Measurements from ENCODE around the gene DAP.
A peak's percentile ranks its signal among the peaks of the same experiment; 100 is the strongest.

Gene DAP

DNA sequence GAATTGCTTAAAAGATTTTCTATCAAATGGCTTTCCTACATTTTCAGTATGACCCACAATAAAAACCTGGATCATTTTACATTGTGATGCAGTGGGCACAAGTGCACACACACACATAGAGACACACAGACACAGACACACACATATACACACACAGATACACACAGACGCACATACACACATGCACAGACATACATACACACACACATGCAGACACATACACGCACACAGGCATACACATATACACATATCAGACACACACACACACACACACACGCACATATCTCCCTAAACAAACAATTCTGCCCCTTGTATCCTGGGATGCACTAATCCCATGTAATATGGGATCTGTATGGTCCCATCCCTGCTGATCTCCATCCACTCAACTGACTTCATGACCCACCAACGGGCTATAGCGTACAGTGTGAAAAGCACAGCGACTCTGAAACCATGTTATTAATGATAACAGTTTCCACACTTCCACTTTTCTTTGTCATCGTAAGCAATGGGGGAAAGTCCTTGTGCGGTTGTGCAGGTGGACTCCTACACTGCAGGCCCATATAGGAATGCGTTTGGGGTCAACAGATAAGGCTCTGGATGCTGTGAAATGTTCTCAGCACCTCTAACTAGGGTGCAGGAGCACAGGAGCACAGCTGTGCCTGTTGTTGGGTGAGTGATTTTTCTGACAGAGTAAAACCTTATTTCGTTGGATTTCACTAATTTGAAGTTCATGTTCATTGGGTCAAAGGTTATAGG lies 52.7 kb downstream of the DAP start:
- DNase-seq: no peak

DNA sequence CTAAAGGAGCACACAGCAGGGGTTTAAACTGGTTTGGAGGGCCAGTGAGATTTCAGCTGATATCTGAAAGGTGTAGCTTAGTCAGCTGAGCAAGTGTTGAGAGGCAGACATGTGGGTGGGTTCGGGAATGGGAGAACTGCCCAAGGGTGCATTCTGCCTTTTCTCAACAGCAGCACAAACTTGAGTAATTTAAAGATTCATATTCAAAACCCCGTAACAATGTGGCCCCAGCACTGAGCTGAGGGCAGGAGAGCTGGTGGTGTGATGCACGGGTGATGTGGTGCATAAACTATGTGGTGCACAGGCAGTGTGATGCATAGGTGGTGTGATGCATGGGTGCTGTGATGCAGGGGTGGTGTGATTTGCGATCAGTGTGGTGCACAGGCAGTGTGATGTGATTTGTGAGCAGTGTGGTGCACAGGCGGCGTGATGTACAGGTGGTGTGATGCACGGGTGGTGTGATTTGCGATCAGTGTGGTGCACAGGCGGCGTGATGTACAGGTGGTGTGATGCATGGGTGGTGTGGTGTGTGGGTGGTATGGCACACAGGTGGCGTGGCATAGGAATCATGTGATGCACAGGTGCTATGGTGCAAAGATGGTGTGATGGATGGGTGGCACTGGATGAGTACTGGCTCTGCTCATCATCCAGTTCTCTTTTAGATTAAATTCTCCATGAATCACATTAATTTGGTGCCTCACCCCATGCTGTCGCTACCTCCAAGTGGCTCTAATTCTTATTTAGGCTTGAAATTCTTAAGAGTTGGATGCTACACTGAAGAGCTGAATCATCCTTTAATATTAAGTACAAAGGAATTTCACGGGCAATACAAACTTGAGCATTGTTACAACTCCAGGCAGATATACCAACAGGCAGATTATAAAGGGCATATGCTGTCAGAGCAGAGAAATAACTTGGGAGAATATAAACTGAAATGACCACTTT lies 53.6 kb downstream of the DAP start:
- no peak for DNase-seq

DNA sequence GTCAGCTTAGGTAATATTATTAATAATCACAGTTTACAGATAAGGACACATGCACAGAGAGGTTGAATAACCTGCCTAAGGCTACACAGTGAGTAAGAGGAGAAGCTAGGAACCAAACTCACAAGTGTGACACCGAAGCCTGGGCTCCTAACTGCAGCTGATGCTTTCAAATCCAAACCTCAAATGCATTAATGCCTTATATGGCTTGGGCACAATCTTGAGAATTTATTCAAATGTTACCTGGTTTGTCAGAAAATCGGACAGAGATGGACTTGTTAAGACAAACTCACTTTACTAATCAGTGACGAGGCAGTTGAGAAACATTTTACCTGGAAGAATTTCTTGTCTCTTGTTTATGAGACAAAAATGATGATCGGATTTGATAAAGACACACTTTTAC lies 54.7 kb downstream of the DAP start:
- no peak for DNase-seq

DNA sequence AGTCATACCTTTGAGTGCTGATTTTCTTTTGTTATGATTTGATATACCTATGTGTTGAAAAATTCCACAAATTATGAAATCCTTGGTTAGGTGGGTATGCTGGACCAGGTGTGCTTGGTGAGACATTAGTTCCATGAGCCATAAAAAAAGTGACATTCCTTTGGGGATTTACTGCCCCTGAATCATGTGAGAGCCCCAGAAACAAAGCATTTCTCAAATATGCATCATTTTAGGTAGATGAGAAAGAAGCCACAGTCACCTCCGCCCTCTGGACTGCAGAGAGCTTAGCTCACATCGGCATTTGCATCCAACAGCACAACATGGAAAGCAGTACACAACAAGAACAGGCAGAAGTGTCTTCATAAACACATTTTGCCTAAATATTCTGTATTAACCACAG lies 55.3 kb downstream of the DAP start:
- DNase-seq: no peak

DNA sequence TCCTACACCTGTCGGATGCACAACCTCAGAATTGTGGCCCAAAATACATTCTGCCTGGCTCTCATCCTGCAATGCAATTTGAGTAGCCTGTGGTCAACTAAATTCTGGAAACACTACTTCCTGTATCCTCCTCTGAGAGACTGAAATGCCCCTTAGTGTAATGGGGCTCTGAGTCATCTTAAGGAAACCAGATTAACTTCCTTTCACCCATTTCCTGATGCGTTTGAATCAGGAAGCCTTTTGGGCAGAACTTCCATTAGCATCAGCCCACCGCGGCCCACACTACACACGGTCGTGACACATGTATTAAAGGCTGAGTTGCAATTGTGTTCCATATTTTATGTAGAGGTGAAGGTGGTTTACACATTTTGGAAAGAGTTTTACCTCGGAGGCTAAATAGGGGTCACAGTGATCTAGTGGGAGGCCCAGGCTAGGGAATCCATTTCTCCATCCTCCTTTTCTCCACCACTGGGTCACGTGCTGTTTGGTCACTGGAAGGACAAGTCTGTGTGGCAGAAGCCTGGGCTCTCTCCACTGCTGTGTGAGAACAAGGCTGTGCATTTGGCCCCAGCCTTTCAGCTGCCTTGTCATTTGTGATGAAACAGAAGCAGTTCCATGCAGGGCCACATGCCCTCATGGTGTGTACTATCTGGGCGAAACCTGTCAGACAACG lies 55.9 kb downstream of the DAP start:
- no peak for DNase-seq

DNA sequence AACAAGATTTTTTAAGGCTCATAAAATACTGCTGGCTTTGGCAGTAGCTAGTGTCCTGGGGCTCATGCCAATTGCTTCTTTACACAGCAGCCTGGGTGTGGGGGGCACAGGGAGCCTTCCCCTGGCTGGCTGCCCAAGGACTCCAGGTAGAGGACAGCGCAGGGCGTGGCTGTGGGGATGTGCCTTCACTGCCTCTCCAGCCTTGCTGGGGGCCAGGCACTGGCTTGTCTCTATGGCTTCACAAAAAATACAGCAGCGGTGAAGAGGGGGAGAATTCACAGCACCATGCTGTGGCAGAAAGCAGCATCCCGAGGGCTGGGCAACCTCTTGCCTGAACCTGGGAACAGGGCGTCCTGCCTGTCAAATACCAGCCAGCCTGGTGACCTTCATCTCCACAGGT lies 57.4 kb downstream of the DAP start:
- DNase-seq: no peak

DNA sequence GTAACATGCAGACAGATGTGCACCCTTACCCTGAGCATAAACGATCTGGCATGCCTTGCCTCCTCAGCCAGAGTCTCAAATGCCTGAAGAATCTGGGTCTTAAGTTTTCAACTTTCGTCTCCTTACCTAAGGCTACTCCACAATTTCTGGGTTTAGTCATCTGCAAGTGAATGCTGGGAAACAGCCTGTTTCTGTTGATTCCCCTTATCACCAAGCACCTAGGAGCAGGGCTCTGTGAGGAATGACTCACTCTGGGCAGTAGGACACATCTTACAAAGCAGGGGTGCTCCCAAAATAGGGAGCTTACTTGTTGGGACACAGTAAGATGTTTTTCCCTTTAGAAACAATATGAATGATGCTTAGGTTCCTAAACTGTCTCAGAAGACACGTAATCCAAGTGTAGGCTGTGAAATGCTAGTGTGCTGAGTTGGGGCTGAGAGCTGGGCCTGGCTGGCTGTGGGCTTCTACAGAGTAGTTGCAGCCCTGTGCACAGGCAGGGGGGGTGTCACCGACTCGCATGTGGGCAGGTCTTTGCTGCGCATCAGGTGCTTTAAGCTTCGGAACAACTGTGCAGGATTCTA lies 58.0 kb downstream of the DAP start:
- DNase-seq: no peak

DNA sequence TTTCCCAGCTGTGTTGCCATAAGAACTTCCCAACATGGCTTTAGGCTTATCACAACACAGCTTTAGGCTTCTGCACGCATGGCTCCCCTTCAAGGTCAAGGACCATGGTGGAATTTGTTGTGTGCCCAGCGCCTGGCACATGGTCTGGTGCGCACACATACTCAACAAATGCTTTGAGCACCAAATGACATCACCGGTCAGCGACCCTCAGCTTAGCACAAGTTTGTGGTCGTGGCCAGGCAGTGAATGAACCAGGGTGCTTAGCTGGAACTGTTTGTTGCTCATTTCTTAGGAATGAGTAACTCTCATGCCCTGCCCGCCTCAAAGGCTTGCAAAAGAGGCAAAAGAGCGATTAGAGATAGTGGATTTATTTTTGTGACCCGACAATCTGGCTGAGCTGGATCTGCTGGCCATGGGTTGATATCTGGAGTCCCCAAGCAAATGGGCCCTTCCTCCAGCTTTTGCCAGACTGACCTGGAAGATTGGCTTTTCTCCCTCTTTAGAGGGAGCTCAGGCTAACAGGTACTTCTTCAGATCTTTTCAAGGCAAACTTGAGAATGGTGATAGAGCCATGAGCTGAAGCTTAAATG lies 58.9 kb downstream of the DAP start:
- DNase-seq: peak; percentile 56

DNA sequence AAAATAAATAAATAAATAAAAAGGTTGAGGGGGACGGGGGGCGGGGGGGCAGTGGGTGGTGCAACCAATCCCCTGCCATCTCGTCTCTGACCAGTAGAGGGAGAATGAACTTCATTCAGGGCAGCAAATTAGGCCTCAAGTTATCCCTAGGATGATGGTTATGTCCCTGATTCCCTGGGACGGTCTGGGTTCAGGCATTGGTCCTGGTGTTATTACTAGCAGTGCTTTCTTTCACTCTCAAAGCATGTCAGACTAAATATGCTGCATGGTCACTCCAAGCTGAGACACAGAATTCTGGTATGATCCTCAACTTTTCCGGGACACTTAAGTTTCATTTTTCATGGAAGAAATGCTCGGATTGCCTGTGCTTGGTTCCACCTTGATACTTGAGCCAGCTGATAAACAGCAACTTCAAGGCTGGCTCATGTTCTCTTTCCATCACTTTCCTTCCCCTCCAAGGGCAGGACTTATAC lies 59.4 kb downstream of the DAP start:
- no peak for DNase-seq

DNA sequence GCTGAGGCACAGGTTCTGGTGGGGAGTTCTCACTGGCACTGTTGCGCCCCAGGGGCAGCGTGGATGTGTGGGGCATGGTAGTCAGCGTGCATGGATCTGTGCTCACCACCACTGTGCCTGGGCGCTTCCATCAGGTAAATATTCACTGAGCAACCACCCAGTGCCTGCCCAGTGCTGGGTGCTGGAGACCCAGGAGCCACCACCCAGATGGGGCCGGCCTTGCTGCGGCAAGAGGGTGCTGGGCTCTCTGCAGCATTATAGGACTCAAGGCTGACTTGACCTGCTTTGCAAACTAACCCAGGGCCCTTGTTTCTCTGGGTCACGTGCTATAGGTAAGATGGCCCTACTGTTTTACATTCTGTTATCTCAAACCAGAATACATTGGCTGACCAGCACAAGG lies 60.5 kb downstream of the DAP start:
- no peak for DNase-seq

DNA sequence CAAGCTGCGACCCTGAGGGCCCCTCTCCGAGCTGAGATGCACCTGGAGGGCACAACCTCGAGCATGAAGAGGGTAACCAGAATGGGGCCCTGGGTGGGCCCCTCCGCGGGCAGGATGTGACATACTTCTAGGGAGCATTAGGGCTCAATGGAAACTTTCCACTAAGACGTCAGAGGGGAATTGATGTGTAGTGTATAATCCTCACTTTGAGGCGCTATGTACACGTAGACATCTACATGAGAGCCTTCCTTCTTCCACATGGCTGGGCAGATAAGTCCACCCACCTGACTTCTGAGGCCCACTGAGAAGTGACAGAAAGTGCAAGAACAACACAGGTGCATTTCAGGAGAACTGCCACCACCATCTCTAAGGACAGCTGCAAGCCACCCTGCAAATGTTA lies 61.0 kb downstream of the DAP start:
- DNase-seq: no peak

DNA sequence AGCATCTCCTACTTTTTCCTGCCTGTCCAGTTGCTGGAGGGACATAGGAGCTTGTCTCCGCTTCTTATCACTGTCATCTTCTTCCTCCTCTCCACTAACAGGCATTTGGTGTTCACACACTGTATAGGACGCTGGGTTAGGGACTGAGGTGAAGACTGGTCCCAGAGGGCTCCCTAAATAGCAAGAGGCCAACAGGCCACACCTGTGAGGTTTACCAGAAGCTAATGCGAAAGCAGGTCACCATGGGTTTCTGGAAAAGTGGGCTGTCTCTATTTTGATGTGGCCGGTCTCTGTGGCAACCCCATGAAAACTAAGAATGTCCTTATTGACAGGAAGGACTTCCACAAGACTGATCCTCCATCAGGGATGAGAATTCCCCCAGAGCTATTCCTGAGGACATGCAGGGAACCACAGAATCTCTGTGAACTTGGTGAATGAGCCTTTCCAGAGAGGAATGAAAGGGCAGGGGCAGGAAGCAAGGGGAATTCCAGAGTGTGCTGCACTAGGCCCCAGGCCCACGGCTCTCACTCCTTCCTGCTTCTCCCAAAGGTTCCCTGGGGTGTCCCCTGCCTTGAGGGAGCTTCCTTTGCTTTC lies 61.7 kb downstream of the DAP start:
- DNase-seq: no peak

DNA sequence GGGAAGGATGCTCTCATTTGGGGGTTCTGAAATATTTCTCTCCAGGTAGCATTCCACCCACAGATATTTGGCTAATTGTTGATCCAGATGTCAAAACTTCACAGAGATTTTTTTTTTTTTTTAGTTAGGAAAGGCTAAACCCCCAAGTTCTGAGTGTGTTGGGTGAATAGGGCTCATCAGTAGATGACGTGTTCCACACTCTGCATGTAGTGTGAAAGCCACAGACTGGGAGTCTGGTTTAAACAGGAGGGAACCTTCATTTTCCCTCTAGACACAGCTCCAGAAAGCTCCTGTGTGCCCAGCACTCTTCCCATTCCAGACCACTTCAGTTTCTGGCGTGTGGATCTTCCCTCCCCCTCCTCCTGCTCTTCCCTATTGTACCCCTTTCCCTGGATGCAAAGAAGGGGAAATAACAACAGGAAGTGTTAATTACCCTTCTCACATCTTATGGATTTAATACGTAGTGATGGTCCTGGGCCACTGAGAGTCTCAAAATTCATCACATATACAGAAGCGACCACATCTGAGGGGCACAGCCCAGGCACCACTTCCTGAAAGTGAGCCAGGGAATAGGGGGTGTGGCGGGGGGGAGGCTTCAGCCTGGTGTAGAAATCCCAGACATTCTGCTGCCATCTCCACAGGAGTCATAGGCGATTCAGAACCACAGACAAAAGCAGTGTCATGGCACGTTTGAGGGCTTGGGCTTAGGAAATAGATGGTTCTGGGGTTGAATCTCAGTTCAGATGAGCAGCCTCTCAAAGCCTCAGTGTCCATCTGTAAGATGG lies 65.1 kb downstream of the DAP start:
- no peak for DNase-seq

DNA sequence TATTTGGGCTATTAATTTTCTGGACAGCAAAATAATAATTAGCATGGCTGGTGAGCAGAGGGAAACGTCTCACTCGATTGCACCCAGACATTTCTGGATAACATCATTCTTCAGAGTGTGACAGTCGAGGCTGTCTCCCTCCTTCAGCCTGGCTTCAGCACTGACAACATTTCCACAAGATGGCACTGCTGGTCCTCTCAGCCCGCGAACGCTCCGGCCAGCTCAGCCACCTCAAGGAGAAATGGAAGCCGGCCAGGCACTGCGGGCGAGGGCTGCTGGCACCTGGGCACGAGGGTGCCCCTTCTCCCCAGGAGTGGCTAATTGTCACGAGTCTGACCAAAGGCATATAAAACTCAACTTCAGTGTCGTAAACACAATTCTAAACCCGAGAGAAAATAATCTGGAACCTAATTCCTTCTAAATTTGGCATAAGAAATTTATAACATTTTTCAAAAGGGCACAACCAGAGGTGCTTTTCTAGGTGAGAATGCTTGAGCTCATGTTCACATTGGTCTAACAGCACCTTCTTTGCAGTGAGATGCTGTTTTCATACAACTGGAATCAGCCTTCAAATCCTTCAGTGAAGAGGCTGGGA lies 65.9 kb downstream of the DAP start:
- DNase-seq: peak; percentile 26

DNA sequence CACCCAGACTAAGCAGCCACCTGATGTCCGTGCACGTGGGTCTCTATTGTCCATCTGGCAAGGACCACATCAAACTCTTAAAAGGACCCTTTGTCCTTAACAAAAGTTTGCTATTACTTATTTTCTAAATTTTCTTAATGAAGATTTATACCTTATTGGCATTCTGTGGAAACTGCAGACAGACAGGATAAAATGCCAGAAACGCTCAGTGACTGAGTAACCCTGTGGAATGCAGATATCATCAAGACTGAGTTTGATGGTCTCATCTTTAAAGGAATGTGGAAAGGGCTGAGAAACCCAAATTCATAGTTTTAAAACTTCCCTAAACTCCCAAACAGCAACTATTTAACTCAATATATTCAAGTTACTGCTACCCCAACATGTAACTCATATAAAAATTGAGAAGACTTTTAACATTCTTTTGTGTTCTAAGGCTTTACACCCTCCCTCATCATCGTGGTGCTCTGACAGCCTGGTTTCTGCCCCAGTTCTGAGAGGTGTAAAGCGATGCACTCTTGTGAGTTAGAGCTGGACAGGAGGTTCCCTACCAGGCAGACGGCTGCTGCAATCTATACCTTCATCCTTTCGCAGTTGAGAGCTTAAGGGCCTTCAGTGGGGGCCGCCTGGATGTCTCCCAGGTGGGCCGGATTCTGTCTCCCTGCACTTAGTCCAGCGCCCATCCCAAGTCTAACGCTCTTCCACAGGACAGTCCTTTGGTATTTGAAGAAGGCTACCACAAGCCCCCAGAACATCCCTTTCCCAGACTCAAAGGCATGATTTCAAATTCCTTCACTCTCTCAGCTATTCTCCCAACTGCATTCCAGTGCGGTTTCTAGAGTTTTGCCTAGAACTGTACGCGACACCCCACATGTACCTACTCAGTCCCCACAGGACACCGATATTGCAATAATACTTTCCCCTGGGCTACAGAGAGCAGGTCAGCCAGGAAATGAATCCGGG lies 68.9 kb downstream of the DAP start:
- DNase-seq: no peak

DNA sequence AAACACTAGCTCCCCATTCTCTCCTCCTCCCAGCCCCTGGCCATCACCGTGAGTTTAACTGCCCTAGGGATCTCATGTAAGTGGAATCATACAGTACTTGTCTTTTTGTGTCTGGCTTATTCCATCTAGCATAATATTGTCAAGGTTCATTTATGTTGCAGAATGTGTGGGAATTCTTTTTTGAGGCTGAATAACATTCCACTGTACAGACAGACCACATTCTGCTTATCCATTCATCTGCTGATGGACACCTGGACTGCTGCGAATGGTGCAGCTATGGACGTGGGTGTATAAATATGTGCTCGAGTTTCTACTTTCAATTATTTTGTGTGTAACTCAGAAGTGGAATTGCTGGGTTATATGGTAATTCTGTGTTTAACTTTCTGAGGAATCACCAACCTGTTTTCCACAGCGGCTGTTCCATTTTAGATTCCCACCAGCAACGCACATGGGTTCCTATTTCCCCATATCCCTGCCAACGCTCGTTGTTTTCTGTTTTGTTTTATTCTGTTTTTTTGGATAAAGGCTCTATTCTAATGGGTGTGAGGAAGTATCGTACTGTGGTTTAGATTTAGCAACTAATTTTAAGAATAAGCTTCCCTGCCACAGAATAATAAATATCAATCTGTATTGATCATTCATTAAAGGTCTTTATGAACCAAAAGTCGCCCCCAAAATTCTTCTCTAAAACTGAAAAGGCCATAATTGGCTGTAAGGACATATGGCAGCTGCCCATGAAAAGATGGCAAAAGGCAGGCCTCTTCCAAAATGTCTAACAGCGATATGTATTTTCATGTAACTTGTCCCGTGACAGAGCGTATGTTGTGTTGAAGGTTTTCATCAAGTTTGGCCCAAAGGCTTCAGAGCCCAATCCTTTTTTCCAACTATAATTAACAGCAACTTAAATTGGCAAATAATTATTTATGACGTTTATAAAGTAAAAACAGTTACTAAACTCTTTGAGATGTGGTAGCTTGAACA lies 70.3 kb downstream of the DAP start:
- DNase-seq: no peak

DNA sequence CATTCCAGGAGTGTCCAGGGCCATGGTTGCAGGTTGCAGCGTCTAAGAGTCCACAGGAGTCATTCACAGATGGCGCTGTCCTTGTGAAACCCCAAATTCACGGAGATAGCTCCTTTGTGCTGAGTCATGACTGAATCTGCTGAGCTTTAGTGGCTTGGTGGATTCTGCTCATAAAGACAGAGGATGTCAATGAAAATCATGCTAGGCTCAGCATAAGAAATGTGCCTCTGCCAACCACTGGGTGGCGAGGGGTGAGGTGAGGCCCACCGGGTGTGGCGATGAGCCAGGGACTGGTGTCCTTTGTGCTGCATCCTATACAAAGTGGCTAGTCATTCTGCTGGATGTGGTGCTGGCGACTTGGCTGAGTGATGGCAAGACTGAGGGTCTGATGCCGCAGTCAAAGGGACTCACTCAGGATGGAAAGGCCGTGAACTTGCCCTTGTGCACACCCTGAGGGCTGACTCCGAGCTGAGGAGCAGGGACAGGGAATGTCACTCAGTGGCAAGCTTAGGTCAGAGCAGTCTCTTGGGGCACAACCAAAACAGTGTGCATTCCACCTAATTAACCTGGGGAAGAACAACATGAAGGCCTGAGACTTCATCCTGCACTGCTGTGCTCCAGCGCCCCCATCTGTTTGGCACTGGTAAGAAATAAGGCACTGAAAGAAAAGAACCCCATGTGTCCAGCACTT lies 71.5 kb downstream of the DAP start:
- DNase-seq: no peak

DNA sequence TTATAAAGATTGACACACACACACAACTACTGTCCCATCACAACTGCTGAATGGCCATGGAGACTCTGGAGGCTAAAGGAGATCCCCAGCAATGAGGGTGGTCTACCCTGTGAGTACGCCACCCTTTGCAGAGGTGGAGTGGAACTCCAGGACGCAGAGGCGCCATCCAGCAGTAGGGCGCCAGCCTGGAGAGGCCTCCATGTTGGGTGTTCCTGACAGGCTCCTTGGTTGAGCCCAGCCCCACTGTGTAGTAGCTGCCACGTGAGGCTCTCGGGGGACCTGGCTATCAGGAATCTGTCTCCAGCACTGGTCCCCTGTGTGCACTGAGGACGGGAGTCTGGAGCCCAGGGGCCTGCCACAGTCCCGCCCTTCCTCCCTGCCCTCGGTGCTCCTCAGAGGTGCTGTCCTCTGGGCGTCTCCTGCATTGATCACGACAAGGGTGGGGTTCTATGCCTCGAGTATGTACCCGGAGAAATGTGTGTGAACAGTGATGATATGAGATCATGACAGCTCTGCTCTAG lies 72.3 kb downstream of the DAP start:
- no peak for DNase-seq
